ENCODE measurements around the gene SORCS2.

GRCh38 chr4:7202411-7202810, 10.1 kb downstream of the SORCS2 start:
- TF ChIP-seq CTCF (IDR thresholded peaks at IDR 0.05; ENCODE audit: low read depth, low read length, poor library complexity, severe bottlenecking) (no peak), EZH2phosphoT487 (IDR thresholded peaks at IDR 0.05; ENCODE audit: borderline replicate concordance, low read length) (no peak)

Data from DOHH2 (cell line).